ENCODE results near the gene ZC3H15.

- TF ChIP-seq EZH2phosphoT487 (IDR thresholded peaks at IDR 0.05; ENCODE audit: borderline replicate concordance) = no peak
- TF ChIP-seq CTCF (conservative IDR thresholded peaks at IDR 0.05; ENCODE audit: low read length) = no peak
Measured at GRCh38 chr2:186466743-186467142, 19.3 kb upstream of the ZC3H15 start.

Measured in Loucy (cell line).